Vagina (tissue), 2 donors: ENCODE results near the gene ZFX.

Experiments
- POLR2A ChIP-seq, 2 donors: fragments of 450-650 bp; IDR thresholded peaks; one replicate each; pipeline ENCODE4 v1.6.1; 2017; ENCODE audit warnings: antibody characterized with exemption in 2 of 2, mild to moderate bottlenecking in 2 of 2, moderate library complexity in 2 of 2
- POLR2AphosphoS5 ChIP-seq, 2 donors: sonication (generic); formaldehyde crosslinking; IDR thresholded peaks; one replicate each; pipeline ENCODE4 v1.9.0; 2017; ENCODE audit warnings: antibody characterized with exemption in 2 of 2, mild to moderate bottlenecking in 2 of 2, low read depth in 1 of 2; ENCODE audit not compliant: insufficient read depth in 1 of 2

DNA sequence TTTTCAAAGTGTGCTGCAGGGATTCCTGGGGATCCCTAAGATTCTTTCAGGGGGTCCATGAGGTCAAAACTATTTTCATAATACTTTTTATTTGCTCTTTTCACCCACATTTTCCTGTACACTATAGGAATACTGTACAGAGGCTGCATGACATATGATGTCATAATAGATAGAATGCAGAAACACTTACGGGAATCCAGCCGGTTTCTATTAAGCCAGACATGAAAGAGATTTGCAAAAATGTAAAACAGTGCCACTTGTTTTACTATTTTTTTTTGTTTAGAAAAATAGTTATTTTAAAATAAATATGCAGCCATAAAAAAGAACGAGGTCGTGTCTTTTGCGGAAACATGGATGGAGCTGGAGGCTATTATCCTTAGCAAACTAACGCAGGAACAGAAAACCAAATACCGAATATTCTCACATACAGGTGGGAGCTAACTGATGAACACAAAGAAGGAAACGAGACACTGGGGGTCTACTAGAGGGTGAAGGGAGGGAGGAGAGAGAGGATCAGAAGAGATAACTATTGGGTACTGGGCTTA lies 5.0 kb downstream of the ZFX start:
- TF ChIP-seq POLR2AphosphoS5 (IDR thresholded peaks at IDR 0.05; ENCODE audit: insufficient read depth in 1 of 2, low read depth in 1 of 2), result no peak
- no peak for TF ChIP-seq POLR2A (IDR thresholded peaks at IDR 0.05)
